ENCODE data around the gene ATP5F1D. TPM values are rescaled to one million over a fixed set of nuclear protein-coding genes. Genes with fewer than 3 reads are reported as not detected.

ATP5F1D gene
- total RNA-seq, 1 donor from 2014 or later, result 24.8 TPM

DNA sequence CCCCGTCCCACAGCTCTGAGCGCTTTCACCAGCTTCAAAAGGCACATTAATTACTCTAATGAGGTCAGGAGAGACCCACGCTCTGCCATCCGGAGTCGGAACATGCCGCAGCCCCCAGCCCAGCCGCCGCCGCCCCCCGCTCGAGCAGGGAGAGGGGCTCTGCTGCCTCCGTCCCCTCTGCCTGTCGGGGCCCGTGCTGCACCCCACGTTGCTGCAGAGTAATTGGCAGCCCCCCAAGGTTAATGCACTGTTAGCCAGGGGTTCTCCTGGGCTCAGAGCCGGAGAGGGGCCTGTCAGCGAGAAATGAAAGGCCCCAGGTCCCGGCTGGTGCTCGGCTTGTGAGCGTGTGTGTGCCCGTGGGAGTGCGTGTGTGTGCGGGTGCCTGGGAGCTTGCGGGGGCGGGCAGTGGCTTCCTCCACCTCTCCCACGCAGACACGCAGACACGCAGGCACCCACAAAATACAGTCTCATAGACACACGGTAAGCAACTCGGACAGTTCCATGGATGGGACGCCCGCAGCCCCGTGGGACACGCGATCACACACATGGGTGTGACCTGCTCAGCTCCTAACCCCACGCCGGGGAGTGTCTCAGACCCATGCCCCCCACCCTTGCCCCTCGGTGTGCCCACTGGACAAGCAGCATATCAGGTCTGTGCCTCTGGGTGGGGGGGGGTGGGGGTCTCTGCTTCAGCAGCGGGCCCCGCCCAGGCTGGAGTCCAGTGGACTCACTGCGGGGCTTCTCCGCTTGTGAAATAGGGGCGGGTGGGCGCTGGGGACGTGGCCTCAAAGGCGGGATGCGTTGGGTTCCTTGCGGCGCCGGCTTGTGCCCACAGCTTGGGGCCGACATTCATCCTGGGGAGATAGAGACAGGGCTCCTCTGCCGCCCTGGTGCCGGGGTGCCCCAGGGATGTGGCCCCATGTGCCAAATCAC is 39.4 kb downstream of the ATP5F1D start:
- DNase-seq (ENCODE audit: low spot score), result no peak

GRCh38 chr19:1281569-1282287 is 40.2 kb downstream of the ATP5F1D start:
- DNase-seq (ENCODE audit: low spot score), result no peak

- no peak for DNase-seq (ENCODE audit: low spot score)
Observed at GRCh38 chr19:1282588-1283206, 41.1 kb downstream of the ATP5F1D start.

DNA sequence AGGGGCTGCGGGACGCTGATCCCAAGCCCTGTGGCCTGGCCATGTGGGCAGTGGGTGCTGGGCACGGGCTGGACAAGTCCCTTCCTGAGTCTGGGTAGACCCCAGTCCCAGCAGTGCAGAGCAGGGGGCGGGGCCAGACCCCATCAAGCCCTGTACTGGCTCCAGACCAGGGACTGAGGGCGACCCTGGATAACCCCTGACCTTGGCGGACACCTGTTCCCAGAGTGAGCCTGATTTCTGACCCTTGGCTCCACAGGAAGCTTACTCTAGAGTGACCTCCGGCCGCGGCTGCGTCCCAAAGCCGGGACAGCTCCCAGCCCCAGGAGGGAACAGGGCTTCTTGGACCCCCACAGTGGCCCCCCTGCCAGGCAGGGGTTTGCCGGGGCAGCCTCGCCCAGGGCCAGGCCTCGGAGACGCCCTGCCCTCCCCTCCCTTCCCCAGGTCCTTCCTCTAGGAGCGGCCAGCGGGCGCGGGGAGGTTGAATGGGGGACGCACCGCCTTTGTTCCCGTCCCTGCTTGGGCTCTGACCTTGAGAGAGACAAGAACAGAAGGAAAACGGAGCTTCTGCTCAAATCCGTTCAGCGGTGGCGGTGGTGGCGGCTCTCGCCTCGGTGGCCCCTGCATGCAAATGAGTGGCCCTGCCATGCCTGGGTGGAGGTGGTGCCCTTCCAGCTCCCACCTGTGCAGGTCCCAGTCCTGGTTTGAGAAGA is 41.8 kb downstream of the ATP5F1D start:
- no peak for DNase-seq (ENCODE audit: low spot score)

DNA sequence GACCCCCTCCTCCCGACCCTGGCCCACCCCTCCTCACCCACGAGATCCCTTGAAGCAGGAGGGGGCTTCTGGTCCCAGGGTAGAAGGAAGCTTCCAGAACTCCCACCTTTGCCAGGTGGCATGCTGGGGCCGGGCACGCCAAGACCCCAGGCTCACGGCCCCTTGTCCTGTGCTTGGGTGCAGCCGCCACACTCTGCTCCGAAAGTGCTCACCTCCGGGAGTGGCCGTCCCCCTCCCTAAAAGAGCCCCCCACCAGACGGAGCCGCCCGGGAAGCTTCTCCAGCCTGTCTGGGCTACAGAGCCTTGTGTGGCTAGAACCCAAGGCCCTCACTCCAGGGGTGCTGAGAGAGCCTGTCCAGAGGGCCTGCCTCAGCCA is 42.4 kb downstream of the ATP5F1D start:
- no peak for DNase-seq (ENCODE audit: low spot score)

GRCh38 chr19:1284293-1284978 is 42.9 kb downstream of the ATP5F1D start:
- DNase-seq (ENCODE audit: low spot score), result no peak

- DNase-seq (ENCODE audit: low spot score), result no peak
Observed at GRCh38 chr19:1284979-1285736, 43.6 kb downstream of the ATP5F1D start.

GRCh38 chr19:1285737-1286360 is 44.3 kb downstream of the ATP5F1D start, which contains the start of gene EFNA2:
TSS of gene EFNA2 (plus strand) at chr19:1285873. CDS start at chr19:1286169, 296 bp downstream.
- no peak for DNase-seq (ENCODE audit: low spot score)

DNA sequence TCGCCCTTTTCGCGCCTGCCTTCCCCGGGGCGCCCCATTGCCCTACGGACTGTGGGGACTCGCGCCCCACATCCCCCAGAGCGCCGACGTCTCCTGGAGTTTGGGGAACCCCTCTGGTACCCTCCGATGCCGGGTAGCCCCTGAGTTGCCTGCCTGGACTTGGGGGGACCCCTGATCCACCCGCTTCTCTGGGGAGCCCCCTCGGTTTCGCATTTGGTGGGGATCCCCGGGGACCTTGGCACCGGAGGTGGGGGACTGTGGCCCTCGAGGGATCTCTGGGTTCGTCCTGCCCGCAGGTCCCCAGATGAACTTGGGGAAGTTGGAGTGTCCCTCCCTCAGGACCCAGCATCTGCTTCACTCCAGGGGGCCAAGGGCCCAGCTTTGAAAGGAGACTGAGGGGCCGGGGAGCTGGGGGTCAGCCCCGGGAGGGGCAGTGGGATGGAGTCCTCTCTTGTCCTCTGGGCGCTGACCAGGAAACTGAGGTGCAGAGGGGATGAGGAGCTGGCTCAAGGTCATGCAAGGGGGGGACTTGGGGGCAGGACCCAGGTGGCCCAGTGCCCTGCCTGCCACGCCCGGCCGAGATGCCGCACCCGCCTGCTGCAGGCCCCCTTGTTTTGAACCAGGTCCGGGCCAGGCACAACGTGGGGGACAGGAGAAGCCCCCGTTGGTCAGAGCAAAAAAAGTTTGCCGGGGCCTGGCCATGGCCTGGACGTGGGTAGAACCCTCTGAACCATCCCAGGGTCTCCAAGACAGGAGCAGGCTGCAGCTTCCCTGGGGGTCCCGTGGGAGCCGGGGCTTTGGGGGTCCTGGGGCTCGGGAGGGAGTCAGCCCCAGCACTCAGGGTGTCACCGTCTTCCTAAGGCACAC is 45.2 kb downstream of the ATP5F1D start:
- DNase-seq (ENCODE audit: low spot score), result no peak

- no peak for DNase-seq (ENCODE audit: low spot score)
Observed at GRCh38 chr19:1287354-1288225, 46.0 kb downstream of the ATP5F1D start.

DNA sequence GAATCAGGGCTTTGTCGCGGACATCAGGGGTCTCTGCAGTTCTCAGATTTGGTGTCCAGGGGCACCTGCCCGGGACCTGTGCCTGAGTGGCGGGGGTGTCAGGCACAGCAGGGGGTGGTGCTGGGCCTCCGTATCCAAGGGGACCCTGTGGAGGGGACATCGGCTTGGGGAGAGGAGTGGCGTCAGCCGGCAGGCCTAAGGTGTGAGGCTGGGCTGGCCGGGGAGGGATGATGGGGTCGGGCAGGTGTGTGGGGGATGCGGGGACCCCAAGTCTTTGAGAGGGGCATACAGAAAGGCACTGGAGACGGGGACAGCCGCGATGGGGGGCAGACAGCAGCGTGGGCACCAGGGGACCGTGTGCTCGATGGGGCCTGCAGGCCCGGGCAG is 46.7 kb downstream of the ATP5F1D start:
- no peak for DNase-seq (ENCODE audit: low spot score)

DNA sequence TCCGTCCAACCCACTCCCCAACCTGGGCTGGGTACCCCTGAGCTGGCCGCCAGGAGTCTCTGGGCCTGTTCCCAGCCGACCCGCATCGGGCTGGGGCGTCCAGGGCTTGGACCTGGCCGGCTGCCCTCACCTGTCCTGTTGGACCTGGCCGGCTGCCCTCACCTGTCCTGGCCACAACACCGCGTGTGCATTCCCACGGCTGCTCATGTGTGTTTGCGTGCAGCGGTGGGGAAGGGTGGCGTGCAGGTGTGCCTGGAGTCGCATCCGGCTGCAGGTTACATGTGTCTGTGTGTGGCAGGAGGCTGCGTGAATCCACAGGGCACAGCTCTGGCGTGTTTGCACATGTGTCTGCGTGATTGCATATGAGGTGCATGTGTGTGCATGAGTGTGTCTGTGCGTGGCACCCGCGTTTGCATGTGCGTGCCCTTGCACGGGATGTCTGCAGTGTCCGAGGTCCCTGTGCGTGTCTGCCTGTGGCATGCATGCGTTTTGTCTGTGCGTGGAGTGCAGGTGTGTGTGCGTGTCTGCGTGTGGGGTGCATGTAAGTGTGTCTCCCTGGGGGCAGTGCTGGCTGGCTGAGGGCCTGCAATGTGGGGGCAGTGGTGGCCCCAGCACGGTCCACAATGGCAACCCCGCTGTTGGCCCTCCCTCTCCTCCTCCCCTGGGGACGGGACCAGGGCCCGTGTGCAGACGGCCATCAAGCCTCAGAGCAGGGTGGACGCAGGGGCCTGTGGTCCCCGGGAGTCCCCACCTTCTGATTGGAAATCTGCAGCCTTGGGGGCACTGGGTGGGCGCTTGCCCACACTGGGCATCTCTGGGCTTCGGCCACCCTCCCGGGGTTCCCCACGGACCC is 47.5 kb downstream of the ATP5F1D start:
- no peak for DNase-seq (ENCODE audit: low spot score)

- no peak for DNase-seq (ENCODE audit: low spot score)
Observed at GRCh38 chr19:1289686-1290025, 48.1 kb downstream of the ATP5F1D start.

GRCh38 chr19:1290196-1290702 is 48.7 kb downstream of the ATP5F1D start:
- no peak for DNase-seq (ENCODE audit: low spot score)

- DNase-seq (ENCODE audit: low spot score), result no peak
Observed at GRCh38 chr19:1290703-1291651, 49.4 kb downstream of the ATP5F1D start.
